ENCODE data around the gene ARHGAP29.

ARHGAP29 gene

GRCh38 chr1:94260635-94261387, 23.4 kb upstream of the ARHGAP29 start:
- no peak for TF ChIP-seq CTCF (IDR thresholded peaks at IDR 0.05)
- DNase-seq (ENCODE audit: low spot score) = no peak
- Histone ChIP-seq H3K27ac (no peak overlapping the region), H3K4me3 (no peak overlapping the region)

DNA sequence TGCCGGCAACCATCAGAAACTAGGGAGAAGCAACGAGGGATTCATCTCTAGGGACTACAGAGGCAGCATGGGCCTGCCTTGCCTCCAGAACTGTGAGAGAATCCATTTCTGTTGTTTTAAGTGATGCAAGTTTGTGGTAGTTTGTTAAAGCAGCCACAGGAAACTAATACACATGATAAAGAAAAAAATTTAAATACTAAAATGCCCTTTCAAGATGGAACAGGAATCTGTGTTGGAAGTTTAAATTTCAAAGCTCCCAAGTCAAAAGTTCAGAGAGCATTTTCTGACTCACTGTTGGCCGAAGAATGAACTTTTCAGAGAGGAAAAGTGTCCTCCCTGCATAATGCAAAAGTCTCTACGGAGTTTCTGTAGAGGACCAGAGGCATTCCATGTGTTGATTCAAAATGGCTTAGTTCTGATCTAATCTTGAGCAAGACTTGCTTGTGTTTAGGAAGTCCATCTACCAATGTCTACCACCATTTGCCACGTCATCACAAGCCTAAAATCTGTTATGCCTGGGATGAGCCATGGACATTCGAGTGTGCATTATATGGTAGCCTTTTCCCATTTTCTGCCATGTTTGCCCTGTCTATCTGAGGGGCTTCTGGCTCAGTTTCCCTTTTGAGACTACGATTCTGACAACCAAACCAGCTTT, 22.4 kb upstream of the ARHGAP29 start:
- no peak for TF ChIP-seq CTCF (IDR thresholded peaks at IDR 0.05)
- Histone ChIP-seq H3K4me3 (no peak overlapping the region), H3K27ac (peak overlapping the region in 1 of 2 donors; percentile 57)
- no peak for DNase-seq (ENCODE audit: low spot score)

- DNase-seq (ENCODE audit: low spot score) = peak; percentile 84
- no peak for TF ChIP-seq CTCF (IDR thresholded peaks at IDR 0.05)
- no peak overlapping the region for H3K4me3 ChIP-seq
- peak overlapping the region in 1 of 2 donors; percentile 57 for H3K27ac ChIP-seq
Measured at GRCh38 chr1:94258873-94259331, 21.5 kb upstream of the ARHGAP29 start.

GRCh38 chr1:94257444-94257843, 20.1 kb upstream of the ARHGAP29 start:
- DNase-seq (ENCODE audit: low spot score) = no peak
- Histone ChIP-seq H3K27ac (no peak overlapping the region), H3K4me3 (no peak overlapping the region)
- no peak for TF ChIP-seq CTCF (IDR thresholded peaks at IDR 0.05)

DNA sequence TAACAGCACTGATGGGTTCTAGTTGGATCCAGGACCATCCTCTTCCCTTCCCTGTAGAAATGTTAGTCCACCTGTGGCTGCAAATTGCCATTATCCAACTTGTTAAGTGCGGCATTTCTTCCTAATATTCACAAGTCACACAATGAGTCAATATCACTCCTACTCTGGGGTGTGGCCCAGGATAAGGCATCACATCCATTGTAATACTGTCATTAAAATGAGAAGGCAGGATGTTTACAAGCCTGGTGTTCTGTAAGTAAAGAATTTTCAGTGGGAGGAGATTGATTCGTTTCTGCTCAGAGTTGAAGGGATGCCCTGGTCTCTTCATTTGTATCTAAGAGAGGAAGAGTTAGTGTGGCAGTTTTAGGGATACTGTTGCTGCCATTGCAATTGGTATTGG, 18.1 kb upstream of the ARHGAP29 start:
- peak overlapping the region in 1 of 2 donors; percentile 5 for H3K27ac ChIP-seq
- no peak overlapping the region for H3K4me3 ChIP-seq
- TF ChIP-seq CTCF (IDR thresholded peaks at IDR 0.05) = no peak
- DNase-seq (ENCODE audit: low spot score) = no peak

- TF ChIP-seq CTCF (IDR thresholded peaks at IDR 0.05) = no peak
- no peak for DNase-seq (ENCODE audit: low spot score)
- Histone ChIP-seq H3K4me3 (no peak overlapping the region), H3K27ac (no peak overlapping the region)
Measured at GRCh38 chr1:94254073-94254810, 16.9 kb upstream of the ARHGAP29 start.
